Retinal pigment epithelial cell (primary cell): ENCODE results near the gene CXCL3.

Experiments used
- DNase-seq: peaks from one replicate; pipeline ENCODE4 v3.0.0-alpha.2; 2010; ENCODE audit warnings: low read depth
- H3K4me3 ChIP-seq: 2 replicates; pipeline ENCODE4 v1.5.1; 2011; ENCODE audit warnings: mild to moderate bottlenecking, low read length, control low read depth, moderate library complexity
- TF ChIP-seq, protein P1 (sequence below): conservative IDR thresholded peaks from 2 replicates; pipeline ENCODE4 v1.5.1; 2011; ENCODE audit warnings: low read depth, low read length, control low read depth, inconsistent platforms

Gene CXCL3

DNA sequence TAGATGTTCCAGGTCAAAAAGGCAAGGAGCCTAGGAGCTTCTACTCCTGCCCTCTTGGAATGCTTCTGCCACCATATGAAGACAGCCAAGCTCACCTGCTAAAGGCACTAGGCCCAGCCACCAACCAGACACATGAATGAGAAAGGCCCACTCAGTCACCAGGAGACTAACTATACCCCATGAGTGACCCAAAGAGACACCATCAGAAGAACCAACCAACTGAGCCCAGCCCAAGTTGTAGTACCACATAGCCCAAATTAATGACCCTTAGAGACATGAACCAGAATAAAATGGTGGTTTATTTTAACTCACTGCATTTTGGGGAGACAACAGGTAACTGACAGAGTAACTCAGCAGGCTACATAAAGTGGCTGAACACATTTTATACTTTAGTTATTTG lies 22.9 kb upstream of the CXCL3 start:
- TF ChIP-seq, protein P1, sequence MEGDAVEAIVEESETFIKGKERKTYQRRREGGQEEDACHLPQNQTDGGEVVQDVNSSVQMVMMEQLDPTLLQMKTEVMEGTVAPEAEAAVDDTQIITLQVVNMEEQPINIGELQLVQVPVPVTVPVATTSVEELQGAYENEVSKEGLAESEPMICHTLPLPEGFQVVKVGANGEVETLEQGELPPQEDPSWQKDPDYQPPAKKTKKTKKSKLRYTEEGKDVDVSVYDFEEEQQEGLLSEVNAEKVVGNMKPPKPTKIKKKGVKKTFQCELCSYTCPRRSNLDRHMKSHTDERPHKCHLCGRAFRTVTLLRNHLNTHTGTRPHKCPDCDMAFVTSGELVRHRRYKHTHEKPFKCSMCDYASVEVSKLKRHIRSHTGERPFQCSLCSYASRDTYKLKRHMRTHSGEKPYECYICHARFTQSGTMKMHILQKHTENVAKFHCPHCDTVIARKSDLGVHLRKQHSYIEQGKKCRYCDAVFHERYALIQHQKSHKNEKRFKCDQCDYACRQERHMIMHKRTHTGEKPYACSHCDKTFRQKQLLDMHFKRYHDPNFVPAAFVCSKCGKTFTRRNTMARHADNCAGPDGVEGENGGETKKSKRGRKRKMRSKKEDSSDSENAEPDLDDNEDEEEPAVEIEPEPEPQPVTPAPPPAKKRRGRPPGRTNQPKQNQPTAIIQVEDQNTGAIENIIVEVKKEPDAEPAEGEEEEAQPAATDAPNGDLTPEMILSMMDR, result no peak
- no peak overlapping the region for H3K4me3 ChIP-seq
- no peak for DNase-seq

DNA sequence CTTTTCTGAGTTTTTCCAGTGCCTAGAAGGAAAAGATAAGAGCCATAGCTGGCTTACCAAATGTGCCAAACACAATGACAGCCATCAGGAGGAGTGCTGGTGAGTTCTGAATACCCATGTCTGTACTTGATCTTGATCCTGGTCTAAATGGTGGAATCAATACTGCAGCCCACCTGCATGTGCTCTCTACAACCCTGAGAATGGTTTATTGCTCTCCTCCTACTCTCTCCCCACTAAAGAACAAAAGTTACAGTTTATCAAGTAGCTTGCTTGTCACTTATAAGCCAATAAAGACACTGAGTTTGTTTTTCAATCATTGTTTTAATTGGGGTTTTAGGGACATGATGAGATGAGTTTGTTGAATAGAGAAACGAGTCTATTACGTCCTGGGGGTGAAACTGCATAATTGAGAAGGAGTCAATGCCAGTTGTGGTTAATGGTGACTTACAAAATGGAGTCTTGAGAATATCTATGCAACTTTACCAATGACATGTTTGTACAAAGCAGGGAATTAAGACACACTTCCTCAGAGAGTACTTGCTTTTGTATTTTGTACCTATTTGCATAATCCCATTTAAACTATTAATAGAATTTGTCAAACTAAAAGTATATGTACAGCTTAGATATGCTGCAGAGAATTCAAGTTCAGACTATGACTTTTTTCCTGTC lies 20.8 kb upstream of the CXCL3 start:
- H3K4me3 ChIP-seq, result no peak overlapping the region
- TF ChIP-seq, protein P1, result no peak
- DNase-seq, result no peak

DNA sequence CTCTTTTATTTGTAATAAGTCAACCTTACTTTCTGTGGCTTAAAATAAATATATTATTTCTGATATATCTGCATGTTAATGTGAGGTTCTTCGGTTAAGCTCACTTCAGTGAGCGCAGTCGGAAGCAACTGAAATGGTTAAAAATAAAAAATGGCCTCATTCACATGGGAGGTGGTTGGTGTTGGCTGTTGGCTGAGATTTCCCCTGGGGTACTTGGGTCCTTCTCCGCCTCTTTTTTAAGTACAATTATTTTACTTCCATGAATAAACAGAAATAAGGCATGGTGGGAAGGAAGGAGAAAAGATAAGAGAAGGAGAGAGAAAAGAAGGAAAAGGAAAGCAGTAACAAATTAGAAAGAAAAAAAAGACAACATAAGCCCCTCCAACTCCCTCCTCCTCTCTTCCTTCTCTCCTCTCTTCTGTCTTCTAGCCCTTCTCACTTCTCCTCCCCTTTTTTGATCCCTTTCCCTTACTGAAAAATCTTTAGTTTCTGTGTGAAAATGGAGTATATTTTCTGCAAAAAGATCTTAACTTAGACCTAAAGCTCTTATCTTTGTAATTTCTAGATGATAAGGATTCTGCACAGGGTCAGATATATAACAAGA lies 19.7 kb upstream of the CXCL3 start:
- no peak for DNase-seq
- TF ChIP-seq, protein P1, result no peak
- H3K4me3 ChIP-seq, result no peak overlapping the region

DNA sequence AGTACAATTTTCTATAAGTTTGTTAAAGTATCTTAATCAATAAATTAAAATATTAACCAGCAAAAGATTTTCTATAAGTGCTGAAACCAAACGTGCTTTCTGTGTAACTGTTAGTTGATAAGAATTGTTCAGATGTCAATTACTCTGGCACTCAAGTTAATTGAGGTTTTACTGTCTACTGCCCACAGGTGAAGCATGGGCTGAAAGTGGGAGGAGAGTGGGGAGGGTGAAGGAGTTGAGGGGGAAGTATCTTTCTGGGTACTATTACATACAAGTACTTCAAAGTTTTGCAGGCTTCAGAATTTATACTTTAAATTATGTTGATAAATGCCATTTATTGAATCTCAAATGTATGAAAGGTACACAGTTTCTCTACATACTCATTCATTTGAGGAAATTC lies 19.1 kb upstream of the CXCL3 start:
- no peak for DNase-seq
- no peak overlapping the region for H3K4me3 ChIP-seq
- TF ChIP-seq, protein P1, result no peak

DNA sequence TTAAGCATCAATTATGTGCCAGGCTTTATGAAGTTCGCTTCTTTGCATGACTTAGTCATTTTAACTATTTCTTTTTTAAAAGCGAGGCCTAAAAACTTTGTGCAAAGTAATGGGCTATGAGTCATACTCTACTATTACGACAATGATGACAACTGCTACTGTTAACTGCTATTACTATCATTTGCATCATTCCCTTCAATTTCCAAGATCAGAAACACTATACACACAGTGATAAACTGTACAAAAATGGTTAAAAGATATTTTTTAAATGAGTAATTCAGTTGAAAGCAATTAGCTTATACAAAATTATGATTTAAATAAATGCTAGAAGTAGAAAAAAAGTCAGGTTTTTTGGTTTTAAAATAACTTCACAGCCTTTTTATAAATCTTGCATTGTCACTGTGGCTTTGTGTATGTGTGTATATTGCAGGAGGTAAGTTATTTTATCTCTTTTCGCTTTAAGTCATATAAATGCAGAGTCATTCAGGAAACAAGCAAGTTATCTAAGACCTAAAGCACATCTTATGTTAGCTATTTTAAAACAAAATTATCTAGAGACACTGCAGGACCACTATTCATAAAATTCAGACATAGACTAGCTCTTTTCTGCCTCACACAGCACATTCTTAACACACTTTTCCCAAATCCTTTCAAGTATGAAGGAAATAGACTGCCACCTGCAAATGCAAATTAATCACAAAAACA lies 18.5 kb upstream of the CXCL3 start:
- TF ChIP-seq, protein P1, result no peak
- DNase-seq, result peak; percentile 26
- H3K4me3 ChIP-seq, result no peak overlapping the region

DNA sequence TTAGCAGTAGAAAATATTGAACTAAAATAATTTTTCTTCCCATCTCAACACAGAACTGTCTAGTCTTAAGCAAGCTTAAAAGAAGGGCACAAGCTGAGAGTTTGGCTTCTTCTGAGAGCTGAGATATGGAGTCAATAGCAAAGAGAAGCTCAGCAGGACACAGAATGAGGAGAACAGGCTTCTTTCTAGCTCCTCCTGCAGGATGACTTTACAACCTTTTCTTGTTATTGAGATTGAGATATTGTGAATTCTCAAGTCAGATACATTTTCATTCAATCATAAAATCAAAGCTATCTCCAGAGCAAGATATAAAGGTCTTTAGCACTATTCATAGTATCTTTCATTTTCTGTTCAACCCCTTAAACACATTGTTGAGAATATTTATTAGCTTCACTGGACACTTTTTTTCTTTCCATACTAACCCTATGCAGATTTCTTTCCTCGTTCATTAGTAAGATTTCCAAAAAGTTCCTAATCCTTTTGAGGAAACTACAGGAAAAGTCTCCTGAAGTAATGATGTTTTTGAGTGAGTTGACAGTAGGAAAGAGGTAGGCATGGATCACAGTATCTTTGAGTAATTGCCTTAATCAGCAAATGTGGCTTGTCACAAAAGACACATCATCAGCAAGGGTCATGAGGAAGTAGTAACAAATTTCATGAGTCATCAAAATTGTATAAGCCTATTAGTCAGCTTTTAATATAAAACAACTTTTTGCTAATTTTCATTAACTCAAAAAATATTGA lies 17.8 kb upstream of the CXCL3 start:
- TF ChIP-seq, protein P1, result peak; percentile 23
- DNase-seq, result peak; percentile 20
- no peak overlapping the region for H3K4me3 ChIP-seq
